Body of pancreas (tissue), 4 donors: ENCODE results near the gene DNAJB5.

Experiments used
- CTCF ChIP-seq, 7 experiments: fragments of 450-650 bp in 4 of 7; fragments of 200-600 bp in 3 of 7; sonication (generic) in 3 of 7; IDR thresholded peaks; one replicate each; pipeline ENCODE4 v1.5.1; 2016 to 2019; ENCODE audit warnings: antibody characterized with exemption in 7 of 7
- POLR2A ChIP-seq, 3 donors: fragments of 450-650 bp; IDR thresholded peaks; one replicate each; pipeline ENCODE4 v1.6.1; 2016; ENCODE audit warnings: antibody characterized with exemption in 3 of 3, mild to moderate bottlenecking in 2 of 3

GRCh38 chr9:35027374-35027773 is 37.8 kb downstream of the DNAJB5 start:
- TF ChIP-seq CTCF (IDR thresholded peaks at IDR 0.05) (no peak), POLR2A (IDR thresholded peaks at IDR 0.05) (no peak)
